Activated CD4-positive, alpha-beta T cell treated with anti-CD3 and anti-CD28 coated beads for 1 hour (primary cell): Measurements from ENCODE around the gene APLF.

Experiments
- DNase-seq: peaks from one replicate; pipeline ENCODE4 v3.0.0-alpha.2; 2020

The APLF gene, protein sequence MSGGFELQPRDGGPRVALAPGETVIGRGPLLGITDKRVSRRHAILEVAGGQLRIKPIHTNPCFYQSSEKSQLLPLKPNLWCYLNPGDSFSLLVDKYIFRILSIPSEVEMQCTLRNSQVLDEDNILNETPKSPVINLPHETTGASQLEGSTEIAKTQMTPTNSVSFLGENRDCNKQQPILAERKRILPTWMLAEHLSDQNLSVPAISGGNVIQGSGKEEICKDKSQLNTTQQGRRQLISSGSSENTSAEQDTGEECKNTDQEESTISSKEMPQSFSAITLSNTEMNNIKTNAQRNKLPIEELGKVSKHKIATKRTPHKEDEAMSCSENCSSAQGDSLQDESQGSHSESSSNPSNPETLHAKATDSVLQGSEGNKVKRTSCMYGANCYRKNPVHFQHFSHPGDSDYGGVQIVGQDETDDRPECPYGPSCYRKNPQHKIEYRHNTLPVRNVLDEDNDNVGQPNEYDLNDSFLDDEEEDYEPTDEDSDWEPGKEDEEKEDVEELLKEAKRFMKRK

DNA sequence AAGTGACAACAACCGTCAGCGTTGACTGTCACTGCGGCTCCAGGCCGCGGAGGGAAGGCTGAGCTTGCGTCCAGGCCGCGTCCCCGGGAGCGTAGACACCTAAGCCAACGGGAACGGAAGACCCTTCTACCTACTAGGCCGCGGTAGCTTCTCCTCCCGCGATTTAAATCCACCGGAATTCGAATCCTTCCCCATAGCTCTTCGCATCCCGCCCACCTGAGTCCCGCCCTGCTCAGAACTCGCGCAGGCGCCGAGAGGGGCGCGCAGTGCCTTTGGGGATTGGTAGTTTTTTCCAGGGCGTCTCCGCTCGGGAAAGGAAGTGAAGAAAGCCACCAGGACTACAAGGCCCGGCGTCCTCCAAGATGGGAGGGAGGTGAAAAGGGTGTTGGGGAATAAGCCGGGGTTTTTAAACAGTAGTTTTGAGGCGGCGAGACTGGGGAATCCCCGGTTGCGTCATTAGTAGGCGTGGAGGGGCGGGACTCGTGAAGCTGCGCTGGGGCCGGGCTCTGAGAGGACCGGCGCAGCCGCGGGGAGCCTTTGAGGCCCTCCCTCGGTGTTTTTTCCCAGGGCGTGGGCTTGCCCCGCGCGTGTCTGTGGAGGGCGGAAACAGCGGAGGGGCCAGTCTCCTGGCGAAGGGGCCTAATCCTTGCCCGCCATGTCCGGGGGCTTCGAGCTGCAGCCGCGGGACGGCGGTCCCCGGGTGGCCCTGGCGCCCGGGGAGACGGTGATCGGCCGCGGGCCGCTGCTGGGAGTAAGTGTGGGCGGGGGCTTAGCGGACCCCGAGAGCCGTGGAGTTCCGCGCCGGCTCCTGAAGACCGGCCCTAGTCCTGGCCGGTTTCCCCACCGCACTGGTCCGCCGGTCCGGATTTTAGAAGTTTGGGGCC is at the start of gene APLF, which contains the start of gene FBXO48:
APLF (plus strand) TSS at position 509 of the 884 bp plus-strand sequence; CDS start at position 656, 147 bp downstream.
FBXO48 (minus strand) TSS at position 218 of the 884 bp plus-strand sequence. CDS start 2,149 bp downstream, outside the sequence.
- DNase-seq, result peak; percentile 97

DNA sequence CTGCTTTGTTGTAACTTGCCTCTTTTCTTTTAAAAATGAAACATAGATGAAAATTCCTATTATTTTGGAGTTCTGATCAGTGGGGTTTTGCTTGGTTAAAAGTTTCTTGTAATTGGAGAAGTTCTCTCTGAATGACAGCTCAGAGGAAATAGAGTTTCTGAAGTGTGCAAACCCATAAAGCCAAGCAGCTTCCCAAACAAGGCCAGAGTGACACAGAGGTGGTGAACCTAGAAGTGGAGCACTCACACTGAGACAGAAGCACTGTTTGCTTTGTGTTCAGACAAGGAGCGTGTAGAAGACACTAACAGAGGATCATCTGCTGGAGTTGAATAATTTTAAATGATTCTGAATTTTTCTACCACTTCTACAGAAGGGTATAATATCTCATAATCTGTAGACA is 49.5 kb upstream of the APLF start:
- no peak for DNase-seq

DNA sequence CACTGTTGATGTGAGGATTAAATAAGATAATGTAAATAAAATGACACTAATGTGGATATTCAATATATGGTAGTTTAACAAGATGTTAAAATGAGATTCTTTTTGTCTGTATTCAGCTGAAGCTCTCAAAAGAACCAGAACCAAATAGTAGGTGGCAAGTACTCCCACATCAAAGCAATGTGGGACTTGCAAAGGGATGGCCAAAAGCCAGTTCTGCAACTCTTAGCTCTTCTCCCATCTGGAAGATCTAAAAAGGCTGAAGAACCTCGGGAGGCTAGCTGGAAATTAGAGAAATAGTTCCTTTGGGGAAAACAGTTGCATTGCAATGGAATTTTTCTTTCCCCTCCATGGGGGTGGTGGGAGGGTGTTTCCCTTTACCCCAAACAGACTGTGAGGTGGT is 49.0 kb upstream of the APLF start:
- DNase-seq, result no peak

- no peak for DNase-seq
These were observed 48.5 kb upstream of the APLF start for GRCh38 chr2:68418855-68419254.

DNA sequence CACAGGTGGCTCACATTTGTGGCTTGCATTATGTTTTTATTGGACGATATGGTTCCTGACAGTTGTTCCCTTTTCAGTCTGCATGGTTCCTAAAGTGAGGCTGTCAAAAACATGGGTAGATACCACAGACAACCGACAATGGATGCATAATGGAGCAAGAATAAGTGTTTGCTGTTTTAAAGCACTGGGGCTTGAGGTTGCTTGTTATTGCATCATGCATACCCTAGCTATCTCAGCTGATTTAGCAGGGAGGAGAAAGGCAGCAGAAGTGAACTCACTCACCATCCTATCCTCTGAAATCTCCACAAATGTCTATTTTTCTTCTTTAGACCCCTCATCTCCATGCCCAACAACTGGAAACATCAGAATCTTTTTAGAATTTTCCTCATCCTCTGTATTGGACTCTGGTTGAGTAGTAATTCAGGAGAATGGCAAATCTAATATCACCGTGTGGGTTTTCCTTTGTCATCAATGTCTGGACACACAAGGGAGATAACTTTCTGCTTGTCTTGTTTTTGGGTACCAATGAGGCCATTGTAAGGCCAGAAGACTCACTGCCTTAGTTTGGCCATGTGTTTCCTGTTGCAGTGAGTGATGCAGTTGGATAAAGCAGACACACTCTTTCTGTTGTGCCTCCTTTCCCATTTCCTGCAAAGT is 47.0 kb upstream of the APLF start:
- no peak for DNase-seq

DNA sequence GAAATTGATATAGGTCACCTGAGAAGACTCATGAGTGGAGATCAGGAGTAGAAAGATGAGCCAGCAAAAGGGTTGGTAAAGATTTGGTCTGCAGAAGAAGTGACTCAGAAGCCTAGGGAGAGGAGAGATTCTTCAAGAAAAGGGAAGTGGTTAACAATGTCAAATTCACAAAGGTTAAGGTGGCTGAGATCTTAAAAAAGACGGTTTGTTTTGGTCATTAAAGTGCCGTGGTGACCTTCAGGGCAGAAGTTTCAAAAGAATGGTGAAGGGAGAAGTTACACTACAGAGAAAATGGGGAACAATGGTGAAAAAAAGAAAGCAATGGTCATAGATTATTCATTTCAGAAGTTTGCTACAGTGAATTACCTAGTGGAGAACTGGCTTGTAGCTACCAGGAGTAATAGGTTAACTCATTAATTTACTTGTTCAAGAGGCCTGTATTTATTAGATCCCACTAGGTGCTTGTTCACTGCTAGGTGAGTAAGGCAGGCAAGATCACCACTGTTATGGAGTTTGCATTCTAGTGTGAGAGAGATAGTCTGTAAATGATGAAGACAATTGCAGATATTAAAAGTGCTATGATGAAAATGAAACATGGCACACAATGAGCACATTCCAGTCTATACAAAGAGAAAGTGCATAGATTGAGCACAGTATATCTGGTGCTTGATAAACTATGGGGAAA is 43.3 kb upstream of the APLF start:
- no peak for DNase-seq

DNA sequence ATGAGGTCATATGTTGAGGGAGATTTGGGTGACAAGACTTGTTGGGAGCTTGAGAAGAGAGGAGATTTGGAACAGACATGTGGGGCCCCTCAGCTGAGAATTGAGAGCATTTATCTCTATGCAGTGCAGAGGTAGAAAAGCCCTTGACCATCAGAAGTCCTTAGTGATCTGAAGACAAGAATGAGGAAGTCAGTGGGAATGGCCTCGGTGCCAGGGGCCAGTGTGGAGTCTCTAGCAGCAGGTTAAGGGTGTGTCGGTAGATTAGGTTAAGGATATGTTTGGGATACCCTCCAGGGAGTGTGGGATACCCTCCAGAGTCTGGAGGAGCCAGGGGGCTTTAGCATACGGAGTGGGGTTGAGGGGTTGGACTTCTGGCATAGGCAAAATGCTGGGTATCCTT is 41.9 kb upstream of the APLF start:
- DNase-seq, result no peak

DNA sequence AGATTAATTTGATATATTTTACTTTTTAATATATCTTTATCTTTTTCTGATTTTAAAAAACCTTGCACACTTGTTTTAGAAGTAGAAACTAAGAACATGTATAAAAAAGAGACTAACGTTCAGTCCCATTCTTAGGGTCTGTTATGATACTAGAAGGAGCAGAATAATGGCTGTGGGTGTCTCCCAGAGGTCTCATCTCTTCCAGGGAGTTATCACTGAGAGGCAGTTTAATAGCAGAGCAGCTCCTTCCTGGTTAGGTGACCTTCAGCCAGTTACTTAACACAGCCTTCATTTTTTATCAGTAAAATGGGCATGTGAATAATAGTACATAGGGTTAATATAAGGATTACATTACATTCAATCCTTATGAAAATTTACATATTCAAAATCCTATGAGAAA is 40.9 kb upstream of the APLF start:
- no peak for DNase-seq

DNA sequence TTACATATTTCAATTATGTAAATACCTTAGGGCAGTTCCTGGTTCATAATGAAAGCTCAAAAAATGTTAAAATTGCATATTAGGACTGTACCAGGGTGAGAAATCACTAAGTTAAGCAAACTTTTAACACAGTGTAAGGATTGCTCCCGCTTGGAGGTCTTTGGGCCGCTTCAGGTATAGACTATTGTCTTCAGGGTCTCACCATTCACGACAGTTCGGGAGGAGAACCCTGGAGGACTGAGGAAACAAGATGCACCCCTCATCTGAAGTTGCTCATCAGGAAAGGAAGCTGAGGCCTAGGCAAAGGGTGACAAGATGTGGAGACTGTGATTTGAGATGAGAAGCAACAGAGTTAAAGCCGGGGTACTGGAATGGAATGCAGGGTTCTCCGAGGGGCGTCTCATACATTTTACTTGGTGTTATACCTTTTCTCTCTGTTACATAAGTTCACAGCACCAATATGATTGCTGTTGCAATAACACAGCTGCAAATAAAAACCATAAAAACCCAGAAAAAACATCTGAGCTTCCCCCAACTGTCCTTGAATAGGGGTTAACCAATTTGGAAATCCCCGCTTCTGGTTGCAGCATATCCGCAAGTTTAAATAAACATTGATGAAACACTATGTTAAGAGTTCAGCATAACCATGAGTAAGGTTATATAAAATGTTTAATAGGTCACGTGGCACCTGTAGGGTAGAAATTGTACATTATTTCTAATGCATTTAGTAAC is 40.4 kb upstream of the APLF start:
- DNase-seq, result no peak

DNA sequence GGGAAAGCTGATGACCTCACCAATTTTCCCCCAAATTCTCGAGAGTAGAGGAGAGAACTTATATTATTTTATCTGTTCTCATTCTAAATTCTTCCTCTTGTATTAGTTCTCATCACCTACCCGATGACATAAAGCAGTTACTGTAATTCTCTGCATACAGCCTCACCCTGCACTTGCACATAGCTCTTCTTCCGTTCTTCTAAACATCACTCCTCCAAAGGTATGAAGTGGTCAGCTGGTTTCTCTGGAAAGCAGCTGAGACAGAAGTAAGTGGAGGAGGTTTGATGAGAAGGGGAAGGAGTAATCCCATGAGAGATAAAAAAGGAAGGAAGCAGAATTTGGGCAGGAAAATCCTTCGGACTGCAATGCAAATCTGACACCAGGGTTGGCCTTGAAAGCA is 39.3 kb upstream of the APLF start:
- DNase-seq, result no peak

- DNase-seq, result no peak
These were observed 38.6 kb upstream of the APLF start for GRCh38 chr2:68428746-68429145.

DNA sequence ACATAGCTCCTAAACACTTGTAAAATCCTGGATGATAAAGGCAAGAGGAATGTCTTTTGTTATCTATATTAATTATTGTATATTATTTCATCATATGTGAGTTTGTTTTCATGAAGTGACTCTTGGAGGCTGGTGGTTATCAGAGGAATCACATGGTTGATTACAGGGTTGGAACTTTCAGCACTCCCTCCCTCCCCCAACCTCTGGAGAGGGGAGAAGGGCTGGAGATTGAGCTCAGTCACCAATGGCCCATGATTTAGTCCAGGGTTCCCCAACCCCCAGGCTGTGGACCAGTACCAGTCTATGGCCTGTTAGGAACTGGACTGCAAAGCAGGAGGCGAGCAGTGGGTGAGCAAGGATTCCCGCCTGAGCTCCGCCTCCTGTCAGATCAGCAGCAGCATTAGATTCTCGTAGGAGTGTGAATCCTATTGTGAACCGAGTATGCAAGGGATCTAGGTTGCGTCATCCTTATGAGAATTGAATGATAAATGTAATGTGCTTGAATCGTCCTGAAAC is 38.0 kb upstream of the APLF start:
- no peak for DNase-seq

- no peak for DNase-seq
These were observed 35.9 kb upstream of the APLF start for GRCh38 chr2:68431316-68431972.

DNA sequence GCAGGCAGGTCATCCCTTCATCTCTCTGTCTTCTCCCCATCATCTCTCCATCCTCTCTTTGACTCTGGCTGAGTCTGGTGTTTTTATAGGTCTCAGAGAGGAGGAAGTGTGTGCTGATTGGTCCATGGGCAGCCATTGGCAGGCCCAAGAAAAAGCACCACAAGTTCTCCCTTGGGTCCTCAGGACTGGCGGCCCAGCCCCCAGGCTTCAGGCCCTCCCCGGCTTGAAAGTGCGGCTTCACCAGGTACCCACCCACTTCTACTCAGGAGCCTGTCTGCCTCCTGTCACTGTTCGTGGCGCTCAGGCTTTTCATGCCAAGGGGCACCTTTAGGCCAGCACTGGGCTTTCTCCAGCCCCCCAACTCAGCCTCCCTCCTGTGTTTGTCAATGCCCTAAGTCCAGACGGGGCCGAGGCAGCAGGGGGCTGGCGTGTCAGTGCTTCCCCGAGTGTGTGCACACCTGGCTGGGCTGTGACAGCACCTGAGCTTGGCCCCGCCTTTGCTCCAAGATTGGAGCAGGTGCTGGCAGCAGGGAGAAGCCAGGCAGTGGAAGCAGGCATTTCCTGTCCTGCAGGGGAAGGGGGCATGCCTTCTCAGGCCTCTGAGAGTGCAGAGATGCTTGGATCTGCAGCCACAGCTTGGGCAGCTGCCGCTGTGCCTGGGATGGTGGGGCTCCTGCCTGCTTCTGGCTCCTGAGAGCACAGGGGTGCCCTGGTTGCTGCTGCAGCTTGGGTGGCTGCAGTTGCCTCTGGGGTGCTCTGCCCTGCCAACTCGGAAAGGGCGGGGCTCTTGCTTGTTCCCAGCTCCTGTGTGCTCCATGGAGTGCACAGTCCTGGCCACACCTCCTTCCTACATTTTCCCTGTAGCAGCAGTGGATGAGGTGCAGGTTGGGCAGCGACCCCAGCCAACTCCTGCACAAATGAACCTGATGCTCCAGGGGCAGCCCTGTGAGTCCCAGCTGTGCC is 34.4 kb upstream of the APLF start:
- DNase-seq, result no peak

- DNase-seq, result no peak
These were observed 32.4 kb upstream of the APLF start for GRCh38 chr2:68434981-68435380.

DNA sequence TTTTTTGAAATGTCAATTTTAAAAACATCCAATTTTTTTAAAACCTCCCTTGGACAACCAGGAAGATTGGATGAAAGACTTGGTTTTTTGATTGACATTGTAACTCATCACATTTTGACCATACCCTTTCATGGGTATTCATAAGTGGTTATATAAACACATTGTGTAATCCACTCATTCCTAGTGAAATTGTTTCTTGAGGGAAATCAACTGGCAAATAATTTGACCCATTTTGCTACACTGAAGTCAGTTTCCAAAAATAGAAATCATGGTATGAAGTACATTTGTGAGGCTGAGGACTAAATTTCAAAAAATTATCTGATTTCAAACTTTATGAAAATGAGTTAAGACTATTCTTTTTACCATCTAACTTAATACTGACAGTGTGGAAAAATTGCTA is 31.8 kb upstream of the APLF start:
- no peak for DNase-seq

- DNase-seq, result no peak
These were observed 31.1 kb upstream of the APLF start for GRCh38 chr2:68436270-68436669.

GRCh38 chr2:68438455-68439303 is 28.7 kb upstream of the APLF start:
- DNase-seq, result no peak
